Measurements from ENCODE around the gene GPR83.

Gene GPR83

DNA sequence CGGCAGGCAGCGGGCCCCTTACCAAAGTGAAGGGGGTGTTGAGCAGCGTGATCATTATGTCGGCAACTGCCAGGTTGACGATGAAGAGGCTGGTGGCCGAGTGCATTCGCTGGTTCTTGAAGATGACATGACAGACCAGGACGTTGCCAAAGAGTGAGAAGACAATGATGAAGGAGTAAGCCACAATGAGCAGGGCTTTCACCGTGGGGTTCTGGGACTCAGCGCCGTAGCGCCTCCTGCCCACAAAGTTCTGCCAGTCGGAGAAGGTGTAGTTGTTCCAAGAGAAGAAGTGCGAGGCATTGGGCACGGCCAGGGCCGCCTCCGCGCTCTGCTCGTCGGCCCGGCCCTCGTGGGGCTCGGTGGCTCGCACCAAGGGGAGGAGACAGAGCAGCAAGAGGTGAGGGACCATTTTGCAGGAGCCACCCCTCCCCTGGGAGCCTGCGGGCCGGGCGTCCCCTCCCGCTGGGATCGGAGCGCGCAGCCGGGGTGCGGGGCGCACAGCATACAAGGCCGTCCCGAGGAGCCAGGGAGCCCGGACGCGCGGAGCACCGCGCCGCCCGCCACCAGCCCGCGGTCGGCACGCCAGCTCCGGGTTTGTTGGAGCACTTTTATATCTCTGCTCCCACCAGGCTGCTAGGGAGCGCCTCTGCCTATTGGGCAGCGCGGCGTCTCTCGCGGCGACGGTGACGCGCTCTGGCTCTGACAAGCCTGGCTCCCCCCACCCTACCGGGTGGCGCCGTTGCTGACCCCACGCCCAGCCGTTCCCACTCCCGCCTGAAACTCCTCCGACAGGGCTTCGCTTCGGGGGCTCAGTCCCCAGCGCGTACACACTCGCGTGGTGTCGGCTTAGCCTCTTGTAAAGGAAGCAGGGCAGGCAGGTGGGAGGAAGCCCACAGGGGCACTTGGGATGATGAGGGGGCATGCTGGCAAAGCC, at the start of gene GPR83:
Gene GPR83, minus strand, starts transcription at position 581 of the 934 bp plus-strand sequence. Its CDS starts 172 bp downstream, at position 409.
- no peaks in the 10 kb centered on the region for H3K9me3 ChIP-seq (ENCODE audit: insufficient read depth, low read depth, low read length)
- no peaks in the 10 kb centered on the region for H3K4me1 ChIP-seq (ENCODE audit: insufficient read depth, low read length, poor library complexity, severe bottlenecking)
- H3K4me2 ChIP-seq (ENCODE audit: low read depth, low read length, poor library complexity, severe bottlenecking): no peak within 1 kb of the TSS
- no peaks in the 10 kb centered on the region for H3K27me3 ChIP-seq (ENCODE audit: insufficient read depth, low read length, poor library complexity, severe bottlenecking)
- H3K9ac ChIP-seq (ENCODE audit: low read depth, low read length, poor library complexity, severe bottlenecking): no peak within 1 kb of the TSS
- H3K9me2 ChIP-seq (replicated peaks; ENCODE audit: low read depth, low read length): no peaks in the 10 kb centered on the region
- no peaks in the 10 kb centered on the region for H3F3A ChIP-seq (ENCODE audit: low read depth)
- no peaks in the 10 kb centered on the region for H4K20me1 ChIP-seq (ENCODE audit: insufficient read depth, low read length, poor library complexity, severe bottlenecking)
- TF ChIP-seq, protein P1, sequence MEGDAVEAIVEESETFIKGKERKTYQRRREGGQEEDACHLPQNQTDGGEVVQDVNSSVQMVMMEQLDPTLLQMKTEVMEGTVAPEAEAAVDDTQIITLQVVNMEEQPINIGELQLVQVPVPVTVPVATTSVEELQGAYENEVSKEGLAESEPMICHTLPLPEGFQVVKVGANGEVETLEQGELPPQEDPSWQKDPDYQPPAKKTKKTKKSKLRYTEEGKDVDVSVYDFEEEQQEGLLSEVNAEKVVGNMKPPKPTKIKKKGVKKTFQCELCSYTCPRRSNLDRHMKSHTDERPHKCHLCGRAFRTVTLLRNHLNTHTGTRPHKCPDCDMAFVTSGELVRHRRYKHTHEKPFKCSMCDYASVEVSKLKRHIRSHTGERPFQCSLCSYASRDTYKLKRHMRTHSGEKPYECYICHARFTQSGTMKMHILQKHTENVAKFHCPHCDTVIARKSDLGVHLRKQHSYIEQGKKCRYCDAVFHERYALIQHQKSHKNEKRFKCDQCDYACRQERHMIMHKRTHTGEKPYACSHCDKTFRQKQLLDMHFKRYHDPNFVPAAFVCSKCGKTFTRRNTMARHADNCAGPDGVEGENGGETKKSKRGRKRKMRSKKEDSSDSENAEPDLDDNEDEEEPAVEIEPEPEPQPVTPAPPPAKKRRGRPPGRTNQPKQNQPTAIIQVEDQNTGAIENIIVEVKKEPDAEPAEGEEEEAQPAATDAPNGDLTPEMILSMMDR (conservative IDR thresholded peaks at IDR 0.05; ENCODE audit: low read length): no peak
- no peak for TF ChIP-seq EZH2phosphoT487 (IDR thresholded peaks at IDR 0.05; ENCODE audit: borderline replicate concordance)
- H3K36me3 ChIP-seq (ENCODE audit: insufficient read depth, low read length): no peaks in the 10 kb centered on the region
- no peak within 1 kb of the TSS for H3K4me3 ChIP-seq (ENCODE audit: low read length, poor library complexity, severe bottlenecking)
- H2AFZ ChIP-seq (ENCODE audit: low read length): no peak within 1 kb of the TSS
- no peaks in the 10 kb centered on the region for H3K79me2 ChIP-seq (ENCODE audit: insufficient read depth, low read length)

DNA sequence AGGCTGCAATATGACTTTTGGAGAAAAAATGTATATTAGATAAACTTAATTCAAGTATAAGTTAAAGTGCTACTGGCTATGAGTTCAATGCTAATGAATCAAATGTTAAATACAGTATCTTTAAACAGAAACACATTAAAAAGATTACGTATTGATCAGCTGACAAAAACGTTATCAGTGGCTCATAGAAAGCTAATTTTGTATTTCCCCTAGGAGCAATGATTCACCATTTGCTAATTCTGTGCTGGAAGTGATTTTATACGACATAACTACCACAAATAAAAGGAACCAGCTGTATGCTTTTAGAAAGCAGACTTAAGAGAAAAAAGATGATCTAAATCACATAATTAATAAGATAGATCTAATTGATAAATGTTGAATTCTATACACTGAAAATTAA, 48.8 kb upstream of the GPR83 start:
- Histone ChIP-seq H3K4me3 (ENCODE audit: low read length, poor library complexity, severe bottlenecking) (no peak overlapping the region), H3K79me2 (ENCODE audit: insufficient read depth, low read length) (no peaks in the 10 kb centered on the region), H4K20me1 (ENCODE audit: insufficient read depth, low read length, poor library complexity, severe bottlenecking) (no peaks in the 10 kb centered on the region), H3K4me2 (ENCODE audit: low read depth, low read length, poor library complexity, severe bottlenecking) (no peak overlapping the region), H3F3A (ENCODE audit: low read depth) (no peaks in the 10 kb centered on the region), H2AFZ (ENCODE audit: low read length) (no peak overlapping the region), H3K4me1 (ENCODE audit: insufficient read depth, low read length, poor library complexity, severe bottlenecking) (no peaks in the 10 kb centered on the region), H3K27me3 (ENCODE audit: insufficient read depth, low read length, poor library complexity, severe bottlenecking) (no peaks in the 10 kb centered on the region), H3K9me3 (ENCODE audit: insufficient read depth, low read depth, low read length) (no peaks in the 10 kb centered on the region), H3K9ac (ENCODE audit: low read depth, low read length, poor library complexity, severe bottlenecking) (no peak overlapping the region), H3K9me2 (replicated peaks; ENCODE audit: low read depth, low read length) (no peaks in the 10 kb centered on the region), H3K36me3 (ENCODE audit: insufficient read depth, low read length) (peaks cover 39% of the 10 kb centered on the region; the same call in 1 of the 2 replicates)
- TF ChIP-seq EZH2phosphoT487 (IDR thresholded peaks at IDR 0.05; ENCODE audit: borderline replicate concordance): no peak
- TF ChIP-seq, protein P1 (conservative IDR thresholded peaks at IDR 0.05; ENCODE audit: low read length): no peak

DNA sequence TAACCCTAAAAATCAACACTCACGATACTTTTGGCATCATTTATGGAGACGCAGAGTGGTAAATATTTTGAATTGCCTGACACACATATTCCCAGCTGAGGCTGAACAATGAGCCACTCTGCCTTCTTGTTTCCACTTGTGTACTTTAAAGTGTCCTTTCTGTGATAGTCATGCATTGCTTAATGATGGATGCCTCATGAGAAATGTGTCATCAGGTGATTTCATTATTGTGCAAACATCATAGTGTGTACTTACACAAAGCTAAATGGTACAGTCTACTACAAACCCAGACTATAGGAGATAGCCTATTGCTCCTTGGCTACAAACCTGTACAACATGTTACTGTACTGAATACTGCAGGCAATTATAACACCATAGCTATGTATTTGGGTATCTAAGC, 48.2 kb upstream of the GPR83 start:
- H2AFZ ChIP-seq (ENCODE audit: low read length): no peak overlapping the region
- no peaks in the 10 kb centered on the region for H3F3A ChIP-seq (ENCODE audit: low read depth)
- no peaks in the 10 kb centered on the region for H3K9me2 ChIP-seq (replicated peaks; ENCODE audit: low read depth, low read length)
- H3K4me1 ChIP-seq (ENCODE audit: insufficient read depth, low read length, poor library complexity, severe bottlenecking): no peaks in the 10 kb centered on the region
- TF ChIP-seq EZH2phosphoT487 (IDR thresholded peaks at IDR 0.05; ENCODE audit: borderline replicate concordance): no peak
- TF ChIP-seq, protein P1 (conservative IDR thresholded peaks at IDR 0.05; ENCODE audit: low read length): no peak
- H3K79me2 ChIP-seq (ENCODE audit: insufficient read depth, low read length): no peaks in the 10 kb centered on the region
- no peak overlapping the region for H3K4me2 ChIP-seq (ENCODE audit: low read depth, low read length, poor library complexity, severe bottlenecking)
- H4K20me1 ChIP-seq (ENCODE audit: insufficient read depth, low read length, poor library complexity, severe bottlenecking): no peaks in the 10 kb centered on the region
- H3K36me3 ChIP-seq (ENCODE audit: insufficient read depth, low read length): peaks cover 44% of the 10 kb centered on the region; the same call in 1 of the 2 replicates
- H3K4me3 ChIP-seq (ENCODE audit: low read length, poor library complexity, severe bottlenecking): no peak overlapping the region
- no peak overlapping the region for H3K9ac ChIP-seq (ENCODE audit: low read depth, low read length, poor library complexity, severe bottlenecking)
- H3K9me3 ChIP-seq (ENCODE audit: insufficient read depth, low read depth, low read length): no peaks in the 10 kb centered on the region
- H3K27me3 ChIP-seq (ENCODE audit: insufficient read depth, low read length, poor library complexity, severe bottlenecking): no peaks in the 10 kb centered on the region

All from Loucy (cell line).